Peyer's patch (tissue), 4 donors: ENCODE results near the gene EPHB2. TPM values are rescaled to one million over a fixed set of nuclear protein-coding genes. Genes with fewer than 3 reads are reported as not detected.

Experiments
- DNase-seq, 3 donors: peaks; one replicate each; pipeline ENCODE4 v3.0.0-alpha.2; 2017 to 2019
- H3K27ac ChIP-seq, 4 donors: fragments of 200-600 bp; sonication (generic); one replicate each; pipeline ENCODE4 v1.5.1; 2016 to 2019
- H3K27me3 ChIP-seq, 2 donors: fragments of 200-600 bp; sonication (generic); one replicate each; pipeline ENCODE4 v1.5.1; 2019
- H3K36me3 ChIP-seq, 3 donors: fragments of 200-600 bp; sonication (generic); one replicate each; pipeline ENCODE4 v1.5.1; 2016 to 2019
- H3K4me1 ChIP-seq, 4 donors: fragments of 200-600 bp; sonication (generic); one replicate each; pipeline ENCODE4 v1.5.1; 2016 to 2019
- H3K4me3 ChIP-seq, 4 donors: fragments of 200-600 bp; sonication (generic); 1 replicate in 3 of 4; 2 replicates in 1 of 4; pipeline ENCODE4 v1.5.1; 2016 to 2019; ENCODE audit warnings: mild to moderate bottlenecking in 1 of 4
- H3K9me3 ChIP-seq, 4 donors: fragments of 200-600 bp; sonication (generic); one replicate each; pipeline ENCODE4 v1.5.1; 2016 to 2019; ENCODE audit warnings: mild to moderate bottlenecking in 1 of 4
- POLR2A ChIP-seq, 2 donors: fragments of 450-650 bp; IDR thresholded peaks; one replicate each; pipeline ENCODE4 v1.5.1; 2017; ENCODE audit warnings: antibody characterized with exemption in 2 of 2, mild to moderate bottlenecking in 2 of 2, moderate library complexity in 2 of 2
- total RNA-seq, 4 donors: library from RNA; depleted of rRNA; stranded (reverse); fragments of >200 nt; gene quantifications; one replicate each; pipeline ENCODE4 v1.1.0, GENCODE V29; 2016
- TF ChIP-seq, protein P1 (sequence below), 6 experiments: fragments of 450-650 bp in 4 of 6; fragments of 200-600 bp in 2 of 6; sonication (generic) in 1 of 6; IDR thresholded peaks; one replicate each; pipeline ENCODE4 v1.5.1; 2017 to 2019; ENCODE audit warnings: antibody characterized with exemption in 6 of 6, mild to moderate bottlenecking in 3 of 6, moderate library complexity in 1 of 6

Gene EPHB2
- total RNA-seq, 4 donors from 2014 or later = 24.5 to 71.0 (median 53.9) TPM

DNA sequence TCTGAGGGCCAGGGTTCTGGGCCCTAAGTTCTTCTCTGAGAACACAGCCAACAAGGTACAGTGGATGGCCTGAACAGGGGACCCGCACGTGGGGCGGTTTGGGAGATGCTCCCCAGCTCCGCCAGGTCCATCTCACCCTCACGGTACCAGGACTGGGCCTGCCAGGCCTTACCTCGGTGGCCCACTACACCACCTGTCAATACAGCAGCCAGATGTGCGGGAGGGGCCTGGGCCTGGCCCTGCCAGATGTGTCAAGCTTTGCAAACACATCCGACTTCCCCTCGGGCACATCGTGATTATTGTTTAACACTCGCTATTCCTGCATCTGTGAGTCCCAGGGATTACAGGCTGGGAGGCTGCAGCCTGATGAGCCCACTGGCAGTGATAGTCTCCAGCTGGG, 139.6 kb downstream of the EPHB2 start:
- no peak for TF ChIP-seq POLR2A (IDR thresholded peaks at IDR 0.05)
- TF ChIP-seq, protein P1, sequence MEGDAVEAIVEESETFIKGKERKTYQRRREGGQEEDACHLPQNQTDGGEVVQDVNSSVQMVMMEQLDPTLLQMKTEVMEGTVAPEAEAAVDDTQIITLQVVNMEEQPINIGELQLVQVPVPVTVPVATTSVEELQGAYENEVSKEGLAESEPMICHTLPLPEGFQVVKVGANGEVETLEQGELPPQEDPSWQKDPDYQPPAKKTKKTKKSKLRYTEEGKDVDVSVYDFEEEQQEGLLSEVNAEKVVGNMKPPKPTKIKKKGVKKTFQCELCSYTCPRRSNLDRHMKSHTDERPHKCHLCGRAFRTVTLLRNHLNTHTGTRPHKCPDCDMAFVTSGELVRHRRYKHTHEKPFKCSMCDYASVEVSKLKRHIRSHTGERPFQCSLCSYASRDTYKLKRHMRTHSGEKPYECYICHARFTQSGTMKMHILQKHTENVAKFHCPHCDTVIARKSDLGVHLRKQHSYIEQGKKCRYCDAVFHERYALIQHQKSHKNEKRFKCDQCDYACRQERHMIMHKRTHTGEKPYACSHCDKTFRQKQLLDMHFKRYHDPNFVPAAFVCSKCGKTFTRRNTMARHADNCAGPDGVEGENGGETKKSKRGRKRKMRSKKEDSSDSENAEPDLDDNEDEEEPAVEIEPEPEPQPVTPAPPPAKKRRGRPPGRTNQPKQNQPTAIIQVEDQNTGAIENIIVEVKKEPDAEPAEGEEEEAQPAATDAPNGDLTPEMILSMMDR (IDR thresholded peaks at IDR 0.05) = no peak

DNA sequence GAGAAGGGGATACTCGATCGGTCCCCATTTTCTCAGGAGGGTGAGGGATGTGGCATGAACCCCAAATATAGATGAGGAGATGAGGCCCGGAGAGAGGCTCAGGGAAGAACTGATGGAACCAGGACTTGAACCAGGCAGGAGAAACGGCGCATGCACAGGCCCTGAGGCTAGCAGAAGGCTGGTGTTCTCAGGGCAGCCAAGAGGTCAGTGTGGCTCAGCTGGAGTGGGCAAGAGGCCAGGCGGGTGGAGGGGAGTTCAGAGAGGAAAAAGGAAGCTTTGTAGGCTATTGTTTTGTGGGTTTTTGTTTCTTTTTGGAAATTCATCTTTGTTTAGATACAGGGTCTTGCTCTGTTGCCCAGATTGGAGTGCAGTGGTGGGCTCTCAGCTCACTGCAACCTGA, 140.0 kb downstream of the EPHB2 start:
- no peaks in the 10 kb centered on the region for H3K27me3 ChIP-seq
- no peaks in the 10 kb centered on the region for H3K36me3 ChIP-seq
- H3K4me3 ChIP-seq = no peak overlapping the region
- H3K27ac ChIP-seq = no peak overlapping the region
- no peaks in the 10 kb centered on the region for H3K9me3 ChIP-seq
- no peak for TF ChIP-seq POLR2A (IDR thresholded peaks at IDR 0.05)
- TF ChIP-seq, protein P1 (IDR thresholded peaks at IDR 0.05) = no peak
- peak in 2 of 3 donors; percentile 18 to 57 for DNase-seq
- no peaks in the 10 kb centered on the region for H3K4me1 ChIP-seq

More for the DNA sequence above, 139.6 kb downstream of the EPHB2 start:
- H3K9me3 ChIP-seq = no peaks in the 10 kb centered on the region
- no peaks in the 10 kb centered on the region for H3K36me3 ChIP-seq
- no peaks in the 10 kb centered on the region for H3K27me3 ChIP-seq
- H3K4me3 ChIP-seq = no peak overlapping the region
- no peaks in the 10 kb centered on the region for H3K4me1 ChIP-seq
- no peak overlapping the region for H3K27ac ChIP-seq
- DNase-seq = no peak

DNA sequence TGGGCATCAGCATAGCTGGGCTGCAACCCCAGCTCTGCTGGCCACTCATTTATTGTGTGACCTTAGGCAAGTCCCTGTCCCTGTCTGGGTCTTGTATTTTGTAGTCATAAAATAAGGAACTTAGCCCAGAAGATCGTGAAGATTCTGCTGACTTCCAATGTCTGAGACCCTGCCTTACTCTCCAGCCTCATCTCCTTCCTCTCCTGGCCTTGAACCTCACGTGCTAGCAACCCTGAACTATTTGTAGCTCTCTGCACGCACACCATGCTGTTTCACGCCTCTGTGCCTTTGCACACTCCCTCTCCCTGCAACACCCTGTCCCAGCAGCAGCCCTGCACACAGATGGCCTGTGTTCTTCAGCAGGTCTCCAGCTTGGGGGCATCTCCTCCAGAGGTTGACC, 140.9 kb downstream of the EPHB2 start:
- no peak overlapping the region for H3K27ac ChIP-seq
- DNase-seq = no peak
- H3K4me3 ChIP-seq = no peak overlapping the region
- H3K4me1 ChIP-seq = no peaks in the 10 kb centered on the region
- no peaks in the 10 kb centered on the region for H3K27me3 ChIP-seq
- no peaks in the 10 kb centered on the region for H3K9me3 ChIP-seq
- TF ChIP-seq, protein P1 (IDR thresholded peaks at IDR 0.05) = no peak
- TF ChIP-seq POLR2A (IDR thresholded peaks at IDR 0.05) = no peak
- no peaks in the 10 kb centered on the region for H3K36me3 ChIP-seq

DNA sequence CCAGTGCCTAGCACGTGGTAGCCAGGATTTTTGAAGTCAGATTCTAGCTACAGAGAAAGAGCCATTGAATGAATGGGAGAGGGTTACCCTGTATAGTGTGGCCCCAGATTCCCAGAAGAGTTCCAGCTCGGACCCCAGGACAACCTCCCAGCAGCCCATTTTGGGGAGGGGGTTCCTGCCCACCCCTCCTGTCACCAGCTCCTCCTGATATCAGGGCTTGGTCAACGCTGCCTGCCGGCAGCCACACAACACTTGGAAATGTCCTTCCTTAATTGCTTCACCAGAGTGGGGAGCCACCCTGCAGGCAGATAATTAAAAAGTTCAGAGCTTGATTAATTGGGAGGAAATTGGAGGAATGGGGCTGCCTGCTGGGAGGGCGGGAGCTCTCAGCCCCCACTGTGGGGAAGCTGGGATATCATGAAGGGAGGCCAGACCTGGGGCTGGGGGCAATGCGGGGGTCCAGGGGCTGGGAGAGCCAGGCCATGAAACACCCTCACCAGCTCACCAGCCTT, 141.6 kb downstream of the EPHB2 start:
- Histone ChIP-seq H3K4me3 (no peak overlapping the region), H3K27me3 (no peaks in the 10 kb centered on the region), H3K4me1 (no peaks in the 10 kb centered on the region), H3K36me3 (no peaks in the 10 kb centered on the region), H3K9me3 (no peaks in the 10 kb centered on the region), H3K27ac (no peak overlapping the region)
- DNase-seq = no peak
- TF ChIP-seq, protein P1 (IDR thresholded peaks at IDR 0.05) = no peak
- TF ChIP-seq POLR2A (IDR thresholded peaks at IDR 0.05) = no peak

GRCh38 chr1:22853651-22854185, 143.1 kb downstream of the EPHB2 start:
- TF ChIP-seq, protein P1 (IDR thresholded peaks at IDR 0.05) = no peak
- TF ChIP-seq POLR2A (IDR thresholded peaks at IDR 0.05) = no peak
- Histone ChIP-seq H3K27me3 (no peaks in the 10 kb centered on the region), H3K27ac (no peak overlapping the region), H3K4me1 (no peaks in the 10 kb centered on the region), H3K9me3 (no peaks in the 10 kb centered on the region), H3K36me3 (no peaks in the 10 kb centered on the region), H3K4me3 (no peak overlapping the region)
- DNase-seq = no peak
